PC-9 (cell line): Measurements from ENCODE around the gene AIG1.

Experiments used
- EZH2 ChIP-seq: fragments of 200-600 bp; sonication (generic); IDR thresholded peaks from 2 replicates; pipeline ENCODE4 v1.8.0; 2017; ENCODE audit warnings: antibody characterized with exemption, low read depth
- TF ChIP-seq, protein P1 (sequence below): fragments of 200-600 bp; sonication (generic); conservative IDR thresholded peaks from 2 replicates; pipeline ENCODE4 v1.6.1; 2017; ENCODE audit warnings: mixed run types, antibody characterized with exemption, mild to moderate bottlenecking, moderate library complexity

DNA sequence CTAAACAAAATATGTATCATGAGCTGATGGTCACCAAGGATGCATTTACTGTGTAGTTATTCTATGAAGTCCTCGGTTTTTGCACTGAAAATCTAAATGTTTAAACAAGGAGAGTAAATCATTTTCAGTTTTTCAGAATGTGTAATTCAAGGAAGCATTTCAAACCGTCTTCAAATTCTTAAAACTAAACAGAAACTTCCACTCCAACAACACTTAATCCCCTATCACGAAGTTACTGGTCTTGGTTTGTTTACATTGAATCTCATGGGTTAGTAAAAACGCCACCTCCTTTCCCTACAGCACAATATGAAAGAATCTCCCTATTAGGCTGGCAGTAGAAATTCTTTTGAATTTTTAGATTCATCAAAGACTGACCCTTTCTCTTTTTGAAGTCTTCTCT is 192.9 kb downstream of the AIG1 start:
- TF ChIP-seq, protein P1, sequence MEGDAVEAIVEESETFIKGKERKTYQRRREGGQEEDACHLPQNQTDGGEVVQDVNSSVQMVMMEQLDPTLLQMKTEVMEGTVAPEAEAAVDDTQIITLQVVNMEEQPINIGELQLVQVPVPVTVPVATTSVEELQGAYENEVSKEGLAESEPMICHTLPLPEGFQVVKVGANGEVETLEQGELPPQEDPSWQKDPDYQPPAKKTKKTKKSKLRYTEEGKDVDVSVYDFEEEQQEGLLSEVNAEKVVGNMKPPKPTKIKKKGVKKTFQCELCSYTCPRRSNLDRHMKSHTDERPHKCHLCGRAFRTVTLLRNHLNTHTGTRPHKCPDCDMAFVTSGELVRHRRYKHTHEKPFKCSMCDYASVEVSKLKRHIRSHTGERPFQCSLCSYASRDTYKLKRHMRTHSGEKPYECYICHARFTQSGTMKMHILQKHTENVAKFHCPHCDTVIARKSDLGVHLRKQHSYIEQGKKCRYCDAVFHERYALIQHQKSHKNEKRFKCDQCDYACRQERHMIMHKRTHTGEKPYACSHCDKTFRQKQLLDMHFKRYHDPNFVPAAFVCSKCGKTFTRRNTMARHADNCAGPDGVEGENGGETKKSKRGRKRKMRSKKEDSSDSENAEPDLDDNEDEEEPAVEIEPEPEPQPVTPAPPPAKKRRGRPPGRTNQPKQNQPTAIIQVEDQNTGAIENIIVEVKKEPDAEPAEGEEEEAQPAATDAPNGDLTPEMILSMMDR, result no peak
- TF ChIP-seq EZH2, result no peak
